Vagina (tissue), 2 donors: ENCODE results near the gene GPR63. TPM values are rescaled to one million over a fixed set of nuclear protein-coding genes. Genes with fewer than 3 reads are reported as not detected.

Experiments
- DNase-seq, 2 donors: peaks; one replicate each; pipeline ENCODE4 v3.0.0-alpha.2; 2017; ENCODE audit errors: extremely low spot score in 2 of 2
- H3K27ac ChIP-seq: fragments of 200-600 bp; sonication (generic); one replicate; pipeline ENCODE4 v1.5.1; 2019
- H3K27me3 ChIP-seq: fragments of 200-600 bp; sonication (generic); one replicate; pipeline ENCODE4 v1.5.1; 2019
- H3K36me3 ChIP-seq, 2 donors: fragments of 200-600 bp; sonication (generic); one replicate each; pipeline ENCODE4 v1.5.1; 2017 to 2019
- H3K4me1 ChIP-seq: fragments of 200-600 bp; sonication (generic); one replicate; pipeline ENCODE4 v1.5.1; 2019
- H3K4me3 ChIP-seq, 2 donors: fragments of 200-600 bp; sonication (generic); 1 replicate in 1 of 2; 2 replicates in 1 of 2; pipeline ENCODE4 v1.5.1; 2016 to 2019
- H3K9me3 ChIP-seq: fragments of 200-600 bp; sonication (generic); one replicate; pipeline ENCODE4 v1.5.1; 2019
- POLR2A ChIP-seq, 2 donors: fragments of 450-650 bp; IDR thresholded peaks; one replicate each; pipeline ENCODE4 v1.6.1; 2017; ENCODE audit warnings: antibody characterized with exemption in 2 of 2, mild to moderate bottlenecking in 2 of 2, moderate library complexity in 2 of 2
- POLR2AphosphoS5 ChIP-seq, 2 donors: sonication (generic); formaldehyde crosslinking; IDR thresholded peaks; one replicate each; pipeline ENCODE4 v1.9.0; 2017; ENCODE audit warnings: antibody characterized with exemption in 2 of 2, mild to moderate bottlenecking in 2 of 2, low read depth in 1 of 2; ENCODE audit not compliant: insufficient read depth in 1 of 2
- intact Hi-C: fragments of 100-400 bp; cut with DNase I; formaldehyde crosslinking; loops from one replicate; pipeline ENCODE4 v1.15.1; 2023
- total RNA-seq: library from RNA; depleted of rRNA; stranded (reverse); fragments of >200 nt; gene quantifications from one replicate; pipeline ENCODE4 v1.2.3, GENCODE V29; 2016
- TF ChIP-seq, protein P1 (sequence below), 3 experiments: fragments of 450-650 bp in 2 of 3; fragments of 200-600 bp in 1 of 3; sonication (generic) in 1 of 3; IDR thresholded peaks; one replicate each; pipeline ENCODE4 v1.5.1; 2017 to 2019; ENCODE audit warnings: antibody characterized with exemption in 3 of 3, mild to moderate bottlenecking in 2 of 3, moderate library complexity in 2 of 3

Gene GPR63
- total RNA-seq, 1 donor from 2014 or later, result 2.5 TPM

DNA sequence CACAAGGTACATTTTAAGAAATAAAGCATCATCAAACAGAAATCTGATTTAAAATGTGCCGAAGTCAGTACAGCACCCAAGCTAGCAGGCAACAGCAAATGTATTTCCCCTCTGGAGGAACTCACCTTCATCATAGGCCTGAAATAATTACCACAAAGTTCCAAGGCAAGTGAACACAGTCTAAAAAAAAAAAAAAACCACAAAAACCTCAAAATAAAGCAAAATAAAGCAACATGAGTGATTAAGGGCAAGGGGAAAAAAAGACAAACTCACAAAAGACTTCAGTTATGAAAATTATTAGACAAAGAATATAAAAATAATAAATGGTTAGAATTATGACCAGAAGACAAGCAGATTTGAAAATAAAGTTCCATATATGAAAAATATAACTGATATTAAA lies 10.4 kb downstream of the GPR63 start:
- no peak for TF ChIP-seq POLR2AphosphoS5 (IDR thresholded peaks at IDR 0.05; ENCODE audit: insufficient read depth in 1 of 2, low read depth in 1 of 2)
- TF ChIP-seq, protein P1, sequence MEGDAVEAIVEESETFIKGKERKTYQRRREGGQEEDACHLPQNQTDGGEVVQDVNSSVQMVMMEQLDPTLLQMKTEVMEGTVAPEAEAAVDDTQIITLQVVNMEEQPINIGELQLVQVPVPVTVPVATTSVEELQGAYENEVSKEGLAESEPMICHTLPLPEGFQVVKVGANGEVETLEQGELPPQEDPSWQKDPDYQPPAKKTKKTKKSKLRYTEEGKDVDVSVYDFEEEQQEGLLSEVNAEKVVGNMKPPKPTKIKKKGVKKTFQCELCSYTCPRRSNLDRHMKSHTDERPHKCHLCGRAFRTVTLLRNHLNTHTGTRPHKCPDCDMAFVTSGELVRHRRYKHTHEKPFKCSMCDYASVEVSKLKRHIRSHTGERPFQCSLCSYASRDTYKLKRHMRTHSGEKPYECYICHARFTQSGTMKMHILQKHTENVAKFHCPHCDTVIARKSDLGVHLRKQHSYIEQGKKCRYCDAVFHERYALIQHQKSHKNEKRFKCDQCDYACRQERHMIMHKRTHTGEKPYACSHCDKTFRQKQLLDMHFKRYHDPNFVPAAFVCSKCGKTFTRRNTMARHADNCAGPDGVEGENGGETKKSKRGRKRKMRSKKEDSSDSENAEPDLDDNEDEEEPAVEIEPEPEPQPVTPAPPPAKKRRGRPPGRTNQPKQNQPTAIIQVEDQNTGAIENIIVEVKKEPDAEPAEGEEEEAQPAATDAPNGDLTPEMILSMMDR (IDR thresholded peaks at IDR 0.05), result no peak
- TF ChIP-seq POLR2A (IDR thresholded peaks at IDR 0.05), result no peak
- H3K4me3 ChIP-seq, result no peak overlapping the region
- intact Hi-C loops, result no loop called here

DNA sequence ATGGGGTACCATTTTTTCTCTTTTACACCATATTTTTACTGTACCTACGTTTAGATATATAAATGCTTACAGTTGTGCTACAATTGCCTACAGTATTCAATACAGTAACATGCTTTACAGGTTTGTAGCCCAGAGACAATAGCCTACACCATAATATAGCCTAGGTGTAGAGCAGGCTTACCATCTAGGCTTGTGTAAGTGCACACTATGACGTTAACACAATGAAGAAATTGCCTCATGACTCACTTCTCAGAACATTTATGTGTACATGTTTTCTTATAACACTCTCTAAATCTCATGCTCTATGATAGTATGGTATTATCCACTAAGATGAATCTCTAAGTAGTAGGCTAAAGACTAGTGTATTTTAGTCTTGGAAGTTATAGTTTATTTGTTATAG lies 13.5 kb downstream of the GPR63 start:
- TF ChIP-seq POLR2A (IDR thresholded peaks at IDR 0.05) (no peak), POLR2AphosphoS5 (IDR thresholded peaks at IDR 0.05; ENCODE audit: insufficient read depth in 1 of 2, low read depth in 1 of 2) (no peak)
- TF ChIP-seq, protein P1 (IDR thresholded peaks at IDR 0.05), result no peak
- H3K9me3 ChIP-seq, result no peaks in the 10 kb centered on the region
- no peak overlapping the region for H3K27ac ChIP-seq
- H3K27me3 ChIP-seq, result no peaks in the 10 kb centered on the region
- H3K36me3 ChIP-seq, result no peaks in the 10 kb centered on the region
- DNase-seq, result no peak
- H3K4me3 ChIP-seq, result no peak overlapping the region
- intact Hi-C loops, result no loop called here
- no peaks in the 10 kb centered on the region for H3K4me1 ChIP-seq

More for the DNA sequence above, 10.4 kb downstream of the GPR63 start:
- DNase-seq, result no peak
- no peaks in the 10 kb centered on the region for H3K27me3 ChIP-seq
- H3K27ac ChIP-seq, result no peak overlapping the region
- no peaks in the 10 kb centered on the region for H3K36me3 ChIP-seq
- no peaks in the 10 kb centered on the region for H3K4me1 ChIP-seq
- no peaks in the 10 kb centered on the region for H3K9me3 ChIP-seq

DNA sequence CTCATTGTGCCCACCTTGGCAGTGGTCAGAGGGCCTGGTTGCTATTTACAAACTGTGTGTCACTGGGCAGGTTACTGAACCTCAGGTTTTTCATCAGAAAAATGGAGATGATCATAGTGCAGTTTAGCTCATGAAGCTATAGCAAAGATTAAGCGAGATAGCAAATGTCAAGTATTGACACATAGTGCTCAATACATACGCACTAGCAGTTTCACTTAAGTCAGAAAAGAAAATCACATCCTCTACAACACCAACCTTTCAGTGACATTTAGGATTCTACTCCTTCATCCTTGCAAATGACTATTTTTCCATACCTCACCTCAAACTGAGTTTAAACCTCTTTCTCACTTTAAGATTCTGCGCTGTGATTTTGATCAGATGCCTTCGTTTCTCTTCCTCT lies 16.2 kb downstream of the GPR63 start:
- no peaks in the 10 kb centered on the region for H3K27me3 ChIP-seq
- no peak overlapping the region for H3K27ac ChIP-seq
- intact Hi-C loops, result no loop called here
- H3K9me3 ChIP-seq, result no peaks in the 10 kb centered on the region
- H3K4me1 ChIP-seq, result no peaks in the 10 kb centered on the region
- no peak for DNase-seq
- H3K4me3 ChIP-seq, result no peak overlapping the region
- no peaks in the 10 kb centered on the region for H3K36me3 ChIP-seq
- no peak for TF ChIP-seq POLR2AphosphoS5 (IDR thresholded peaks at IDR 0.05; ENCODE audit: insufficient read depth in 1 of 2, low read depth in 1 of 2)
- TF ChIP-seq, protein P1 (IDR thresholded peaks at IDR 0.05), result no peak
- no peak for TF ChIP-seq POLR2A (IDR thresholded peaks at IDR 0.05)

DNA sequence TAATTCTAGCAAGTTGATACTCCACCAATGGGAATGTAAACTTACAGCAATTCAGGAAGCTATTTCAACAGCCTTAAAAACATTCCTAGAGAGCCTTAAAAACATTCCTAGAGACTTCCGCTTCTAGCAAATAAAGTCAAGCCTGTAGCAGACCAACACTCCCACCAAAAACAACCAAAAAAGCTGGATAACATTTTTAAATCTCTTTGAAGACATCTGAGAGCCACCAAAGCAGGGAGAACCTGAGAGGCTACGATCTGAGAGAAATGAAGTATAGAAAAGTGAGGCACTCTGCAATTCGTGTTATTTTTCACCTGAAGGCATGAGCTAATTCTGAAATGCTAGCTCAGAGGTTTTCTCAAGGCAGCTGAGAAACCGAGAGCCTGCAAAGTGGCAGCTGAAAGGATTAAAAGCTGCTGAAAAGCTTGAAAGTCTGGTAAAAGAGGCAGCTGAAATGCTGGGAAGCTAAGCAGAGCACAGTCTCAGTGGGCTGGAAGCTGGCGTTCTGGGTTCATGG lies 20.9 kb downstream of the GPR63 start:
- H3K4me3 ChIP-seq, result no peak overlapping the region
- no peaks in the 10 kb centered on the region for H3K27me3 ChIP-seq

DNA sequence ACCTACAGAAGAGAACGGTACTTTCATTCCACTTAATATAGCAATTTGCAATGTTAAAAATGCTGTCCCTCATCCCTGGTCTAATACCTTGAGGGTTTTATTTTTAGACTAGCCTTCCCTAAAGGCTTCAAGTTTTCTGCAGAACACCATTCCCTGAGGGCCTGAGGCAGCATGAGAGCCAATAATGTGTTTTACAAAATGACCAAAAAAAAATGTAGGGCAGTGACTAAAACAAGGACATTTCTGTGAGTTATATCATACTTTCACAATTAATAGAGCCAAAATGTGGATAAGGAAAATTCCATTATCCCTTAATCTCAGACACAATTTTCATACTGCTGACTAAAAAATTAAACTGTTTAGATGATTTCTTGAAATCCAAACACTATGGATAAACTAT lies 22.7 kb downstream of the GPR63 start:
- no peaks in the 10 kb centered on the region for H3K4me1 ChIP-seq
- no peaks in the 10 kb centered on the region for H3K9me3 ChIP-seq
- H3K27me3 ChIP-seq, result no peaks in the 10 kb centered on the region
- TF ChIP-seq, protein P1 (IDR thresholded peaks at IDR 0.05), result no peak
- TF ChIP-seq POLR2A (IDR thresholded peaks at IDR 0.05), result no peak
- no peak for TF ChIP-seq POLR2AphosphoS5 (IDR thresholded peaks at IDR 0.05; ENCODE audit: insufficient read depth in 1 of 2, low read depth in 1 of 2)
- H3K4me3 ChIP-seq, result no peak overlapping the region
- intact Hi-C loops, result no loop called here
- H3K36me3 ChIP-seq, result no peaks in the 10 kb centered on the region
- DNase-seq, result no peak
- no peak overlapping the region for H3K27ac ChIP-seq

More for the DNA sequence above, 20.9 kb downstream of the GPR63 start:
- Histone ChIP-seq H3K36me3 (no peaks in the 10 kb centered on the region), H3K9me3 (no peaks in the 10 kb centered on the region), H3K27ac (no peak overlapping the region), H3K4me1 (no peaks in the 10 kb centered on the region)
- no peak for DNase-seq
- TF ChIP-seq POLR2AphosphoS5 (IDR thresholded peaks at IDR 0.05; ENCODE audit: insufficient read depth in 1 of 2, low read depth in 1 of 2) (no peak), POLR2A (IDR thresholded peaks at IDR 0.05) (no peak)
- TF ChIP-seq, protein P1 (IDR thresholded peaks at IDR 0.05), result no peak
- intact Hi-C loops, result no loop called here
